Retina (tissue), 1 donor: Measurements from ENCODE around the gene ATOSA.
A peak's percentile ranks its signal among the peaks of the same experiment; 100 is the strongest.

ENCODE experiments used
- DNase-seq: peaks from one replicate; pipeline ENCODE4 v3.0.0-alpha.2; 2016

Gene ATOSA, protein sequence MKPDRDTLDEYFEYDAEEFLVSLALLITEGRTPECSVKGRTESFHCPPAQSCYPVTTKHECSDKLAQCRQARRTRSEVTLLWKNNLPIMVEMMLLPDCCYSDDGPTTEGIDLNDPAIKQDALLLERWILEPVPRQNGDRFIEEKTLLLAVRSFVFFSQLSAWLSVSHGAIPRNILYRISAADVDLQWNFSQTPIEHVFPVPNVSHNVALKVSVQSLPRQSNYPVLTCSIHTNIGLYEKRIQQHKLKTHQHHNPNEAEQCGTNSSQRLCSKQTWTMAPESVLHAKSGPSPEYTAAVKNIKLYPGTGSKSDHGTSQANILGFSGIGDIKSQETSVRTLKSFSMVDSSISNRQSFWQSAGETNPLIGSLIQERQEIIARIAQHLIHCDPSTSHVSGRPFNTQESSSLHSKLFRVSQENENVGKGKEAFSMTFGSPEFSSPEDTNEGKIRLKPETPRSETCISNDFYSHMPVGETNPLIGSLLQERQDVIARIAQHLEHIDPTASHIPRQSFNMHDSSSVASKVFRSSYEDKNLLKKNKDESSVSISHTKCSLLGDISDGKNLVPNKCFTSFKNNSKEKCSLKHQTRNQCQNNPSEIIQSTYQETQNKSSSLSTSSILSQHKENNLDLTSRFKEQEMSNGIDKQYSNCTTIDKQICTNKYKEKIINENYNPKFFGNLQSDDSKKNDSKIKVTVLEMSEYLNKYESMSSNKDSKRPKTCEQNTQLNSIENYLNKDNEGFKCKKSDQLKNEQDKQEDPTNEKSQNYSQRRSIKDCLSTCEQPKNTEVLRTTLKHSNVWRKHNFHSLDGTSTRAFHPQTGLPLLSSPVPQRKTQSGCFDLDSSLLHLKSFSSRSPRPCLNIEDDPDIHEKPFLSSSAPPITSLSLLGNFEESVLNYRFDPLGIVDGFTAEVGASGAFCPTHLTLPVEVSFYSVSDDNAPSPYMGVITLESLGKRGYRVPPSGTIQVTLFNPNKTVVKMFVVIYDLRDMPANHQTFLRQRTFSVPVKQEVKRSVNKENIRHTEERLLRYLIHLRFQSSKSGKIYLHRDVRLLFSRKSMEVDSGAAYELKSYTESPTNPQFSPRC

GRCh38 chr15:52679232-52680040 is at the start of gene ATOSA:
ATOSA (minus strand) TSS chr15:52679388; CDS start chr15:52678021, 1,367 bp downstream.
- peak; percentile 97 for DNase-seq

- no peak for DNase-seq
Measured at GRCh38 chr15:52728899-52729298, 49.7 kb upstream of the ATOSA start.

- DNase-seq: peak; percentile 38
Measured at GRCh38 chr15:52727815-52728214, 48.6 kb upstream of the ATOSA start.

DNA sequence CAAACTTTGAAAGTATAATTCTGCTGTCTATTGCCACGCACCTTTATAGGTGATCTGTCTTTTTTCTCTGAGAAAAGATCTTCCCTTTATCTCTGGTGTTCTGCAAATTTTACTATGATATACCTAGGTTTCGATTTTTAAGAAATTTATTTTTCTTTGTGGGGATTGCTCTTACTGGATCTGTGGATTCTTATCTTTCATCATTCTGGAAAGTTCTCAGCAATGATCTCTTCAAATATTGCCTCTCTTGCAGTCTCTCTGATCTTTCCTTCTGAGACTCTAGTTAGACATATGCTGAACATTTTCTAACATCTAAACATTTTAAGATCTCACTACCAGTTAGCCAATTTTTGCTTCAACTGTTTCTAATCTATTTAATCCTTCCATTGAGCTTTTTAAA is 47.0 kb upstream of the ATOSA start:
- DNase-seq: no peak

DNA sequence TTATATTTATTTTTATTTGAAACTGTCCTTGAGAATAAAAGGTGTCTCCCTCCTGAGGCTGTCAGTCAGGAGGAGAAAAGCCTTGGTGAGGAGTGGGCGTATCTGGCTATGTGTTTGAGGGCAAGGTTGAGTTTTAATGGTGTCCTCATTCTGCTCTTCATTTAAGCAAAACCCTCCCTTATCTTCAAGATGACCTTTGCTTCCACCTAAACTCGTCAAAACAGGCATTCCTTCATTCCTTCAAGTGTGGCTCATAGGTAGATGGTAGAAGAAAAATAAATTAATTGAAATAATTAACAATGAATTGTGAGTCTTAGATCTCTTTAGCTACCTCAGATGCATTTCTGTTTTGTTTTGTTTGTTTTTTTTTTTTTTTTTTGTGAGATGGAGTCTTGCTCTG is 39.4 kb upstream of the ATOSA start:
- no peak for DNase-seq

DNA sequence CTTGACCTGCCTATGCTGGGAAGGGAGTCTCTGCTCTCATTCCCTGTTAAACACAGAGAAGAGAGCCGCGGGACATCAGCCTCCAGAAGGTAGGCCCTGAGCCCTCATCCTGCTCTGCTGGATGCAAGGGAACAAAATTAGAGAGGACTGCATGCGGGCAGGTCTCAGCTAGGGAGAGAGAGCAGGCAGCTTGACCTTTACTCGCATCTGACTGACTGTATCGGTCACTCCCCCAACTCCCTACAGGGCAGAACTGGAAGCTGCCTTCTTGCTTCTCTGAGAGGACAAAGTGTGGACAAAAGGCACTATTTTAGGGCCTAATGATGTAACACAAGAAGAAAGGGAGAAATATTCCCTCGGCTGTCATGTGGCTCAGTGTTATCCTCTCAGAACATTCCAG is 38.7 kb upstream of the ATOSA start:
- no peak for DNase-seq

- no peak for DNase-seq
Measured at GRCh38 chr15:52717481-52717880, 38.3 kb upstream of the ATOSA start.

- no peak for DNase-seq
Measured at GRCh38 chr15:52716536-52716935, 37.3 kb upstream of the ATOSA start.

DNA sequence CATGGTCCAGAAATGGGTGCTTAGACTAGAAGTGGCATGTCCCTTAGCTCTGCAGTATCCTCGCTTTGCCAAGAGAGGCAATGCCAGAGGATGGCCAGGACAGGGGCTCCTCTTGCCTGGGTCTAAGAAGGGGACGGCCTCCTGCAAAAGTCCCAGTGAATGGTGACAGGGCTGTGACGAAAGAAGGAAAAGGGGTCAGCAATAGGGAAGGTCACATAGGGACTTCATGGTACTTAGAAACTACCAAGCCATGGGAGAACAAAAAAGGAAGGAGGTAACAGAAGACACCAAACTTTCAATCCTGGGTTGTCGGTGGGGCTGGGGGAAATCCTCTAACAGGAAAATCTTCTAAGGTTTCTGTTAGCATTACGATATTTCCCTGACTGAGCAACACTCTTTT is 36.2 kb upstream of the ATOSA start:
- no peak for DNase-seq

DNA sequence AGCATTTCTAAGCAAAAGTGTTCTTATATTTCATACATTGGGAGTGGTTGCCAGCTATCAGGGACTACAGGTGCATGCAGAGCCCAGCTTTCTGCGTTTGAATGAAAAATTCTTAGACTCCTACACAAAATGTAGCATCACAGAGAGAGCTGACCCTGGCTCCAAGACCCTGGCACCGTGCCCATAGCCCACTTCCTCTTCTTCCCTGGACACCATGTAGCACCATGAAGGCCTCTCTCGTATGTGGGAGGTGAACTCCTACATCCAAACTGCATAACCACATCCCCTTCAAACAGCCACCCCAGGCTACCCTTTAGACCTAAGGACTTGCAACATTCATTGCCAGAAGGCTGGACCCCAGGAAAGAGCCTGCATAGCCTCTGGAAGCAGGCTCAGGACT is 35.8 kb upstream of the ATOSA start:
- DNase-seq: no peak

GRCh38 chr15:52710708-52711389 is 31.7 kb upstream of the ATOSA start:
- DNase-seq: no peak

GRCh38 chr15:52710050-52710707 is 31.0 kb upstream of the ATOSA start:
- DNase-seq: no peak

DNA sequence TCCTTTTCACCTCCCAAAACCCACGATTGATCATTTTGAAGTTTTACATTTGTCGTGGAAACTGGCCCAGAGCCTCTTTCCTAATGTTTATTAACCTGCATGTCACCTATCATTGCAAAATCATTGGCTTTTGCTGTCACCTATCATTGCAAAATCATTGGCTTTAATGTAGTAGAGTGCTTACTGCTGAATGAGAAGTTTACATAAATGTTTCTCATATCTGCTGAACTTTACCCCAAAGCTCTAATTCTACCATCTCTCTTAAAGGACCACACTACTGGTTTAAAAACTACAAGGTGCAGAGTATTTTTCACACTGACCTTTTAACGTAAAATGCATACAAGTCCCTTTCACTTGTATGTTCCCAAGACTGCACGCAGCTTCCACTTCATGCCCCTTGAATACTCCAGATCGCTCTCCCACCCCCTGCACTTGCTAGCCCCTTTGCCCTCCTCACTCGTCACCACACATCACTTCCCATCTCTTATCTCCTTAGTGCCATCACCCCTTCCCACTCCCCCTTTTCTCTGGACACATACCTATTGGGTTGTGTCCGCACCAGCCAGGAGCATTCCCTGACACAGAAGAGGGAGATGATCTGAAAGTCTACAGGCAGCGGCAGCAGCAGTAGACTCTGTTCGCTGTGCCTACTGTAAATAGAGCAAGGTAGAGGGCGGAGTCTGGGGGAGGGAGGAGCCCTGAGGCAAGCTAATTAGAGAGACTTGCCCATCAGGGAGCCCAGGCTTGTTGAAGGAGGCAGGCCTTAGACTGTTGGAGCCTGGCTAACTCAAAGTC is 30.2 kb upstream of the ATOSA start:
- DNase-seq: peak; percentile 53

GRCh38 chr15:52706091-52706490 is 26.9 kb upstream of the ATOSA start:
- no peak for DNase-seq

- DNase-seq: no peak
Measured at GRCh38 chr15:52702390-52702789, 23.2 kb upstream of the ATOSA start.

GRCh38 chr15:52699457-52699856 is 20.3 kb upstream of the ATOSA start:
- DNase-seq: peak; percentile 60

DNA sequence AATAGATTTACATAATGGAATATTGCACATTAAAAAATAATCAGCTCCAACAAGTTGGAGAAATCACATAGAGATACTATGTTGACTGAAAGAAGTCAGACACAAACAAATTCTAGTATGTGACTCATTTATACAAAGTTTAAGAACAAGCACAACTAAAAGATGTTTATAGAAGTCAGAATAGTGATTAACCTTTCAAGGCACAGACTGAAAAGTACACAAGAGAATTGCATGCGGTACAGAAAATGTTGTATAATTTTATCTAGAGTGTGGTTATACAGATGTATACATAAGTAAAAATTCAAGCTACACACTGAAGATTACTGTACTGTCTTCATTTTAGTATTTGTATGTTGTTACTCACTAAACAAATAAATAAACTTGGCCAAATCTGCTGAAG is 19.3 kb upstream of the ATOSA start:
- DNase-seq: no peak

GRCh38 chr15:52697051-52697450 is 17.9 kb upstream of the ATOSA start:
- DNase-seq: no peak

DNA sequence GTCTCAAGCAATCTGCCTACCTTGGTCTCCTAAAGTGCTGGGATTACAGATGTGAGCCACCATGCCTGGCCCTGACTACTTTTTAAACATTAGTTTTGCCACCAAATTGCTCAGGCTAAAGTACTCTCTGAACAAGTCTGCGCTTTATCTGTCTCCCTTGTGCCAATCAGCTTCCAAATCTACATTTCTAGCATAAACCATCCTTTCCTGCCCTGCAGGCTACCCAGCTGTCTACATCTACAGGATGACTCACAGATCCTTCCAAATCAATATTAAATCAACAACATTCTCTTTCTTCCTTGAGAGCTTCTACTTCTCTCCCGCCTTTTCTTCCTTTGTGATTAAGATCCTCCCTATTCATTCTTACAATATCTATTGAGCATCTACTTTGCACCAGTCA is 16.0 kb upstream of the ATOSA start:
- DNase-seq: no peak

GRCh38 chr15:52689562-52689961 is 10.4 kb upstream of the ATOSA start:
- no peak for DNase-seq

DNA sequence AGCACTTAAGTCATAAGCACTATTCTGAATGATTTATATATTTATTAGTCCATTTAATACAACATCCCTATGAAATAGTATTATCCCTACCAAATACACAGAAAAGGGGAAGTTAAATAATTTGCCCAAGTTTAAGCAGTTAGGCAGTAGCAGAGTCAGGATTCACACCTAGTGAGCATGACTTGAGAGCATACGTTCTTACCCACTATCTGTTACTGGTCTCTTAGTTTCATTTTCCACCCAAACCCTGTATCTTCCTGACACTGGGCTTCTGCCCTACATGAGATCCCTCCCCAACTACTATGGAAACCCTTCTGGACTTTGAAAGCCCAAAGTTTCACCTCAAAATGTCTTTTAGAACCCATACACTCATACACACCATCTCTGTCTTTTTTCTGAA is 4.4 kb upstream of the ATOSA start:
- DNase-seq: no peak
